MCF 10A (cell line): ENCODE measurements around the gene LRFN4. TPM values are rescaled to one million over a fixed set of nuclear protein-coding genes. Genes with fewer than 3 reads are reported as not detected.

ENCODE experiments used
- BruUV-seq: library from RNA; stranded (reverse); fragments of 400-500 nt; replicated peaks from 2 replicates; lab custom pipeline; 2021; lab: Mats Ljungman, UMichigan
- CTCF ChIA-PET: fragments of 300-600 bp; sonication (Branson Sonifier 250); formaldehyde crosslinking; extraction: SDS; loops from one replicate; lab custom pipeline; 2021; ENCODE audit warnings: antibody characterized with exemption, inconsistent platforms; lab: Yijun Ruan, JAX
- POLR2A ChIA-PET: fragments of 300-600, 350-650 bp; sonication (Branson Sonifier 250); formaldehyde crosslinking; extraction: SDS; loops from one replicate; lab custom pipeline; 2020; ENCODE audit warnings: antibody characterized with exemption, inconsistent platforms; lab: Yijun Ruan, JAX
- DNase-seq: peaks from one replicate; pipeline ENCODE4 v3.0.0-alpha.2; 2018; ENCODE audit not compliant: unreplicated experiment
- H3K27ac Mint-ChIP-seq: one replicate; pipeline ENCODE4 v1.8.0; 2022; ENCODE audit warnings: mild to moderate bottlenecking, low read depth, mixed read lengths; ENCODE audit not compliant: unreplicated experiment
- H3K27me3 Mint-ChIP-seq: one replicate; pipeline ENCODE4 v1.8.0; 2022; ENCODE audit warnings: mixed read lengths; ENCODE audit not compliant: insufficient read depth, unreplicated experiment
- H3K36me3 Mint-ChIP-seq: one replicate; pipeline ENCODE4 v1.8.0; 2022; ENCODE audit warnings: mild to moderate bottlenecking, moderate library complexity, mixed read lengths; ENCODE audit not compliant: insufficient read depth, unreplicated experiment
- H3K4me1 Mint-ChIP-seq: one replicate; pipeline ENCODE4 v1.8.0; 2022; ENCODE audit warnings: mixed read lengths; ENCODE audit not compliant: insufficient read depth, unreplicated experiment
- H3K4me3 Mint-ChIP-seq: one replicate; pipeline ENCODE4 v1.8.0; 2022; ENCODE audit warnings: mild to moderate bottlenecking, moderate library complexity, mixed read lengths; ENCODE audit not compliant: unreplicated experiment
- H3K9me3 Mint-ChIP-seq: one replicate; pipeline ENCODE4 v1.8.0; 2022; ENCODE audit warnings: mixed read lengths; ENCODE audit not compliant: unreplicated experiment
- intact Hi-C: fragments of 100-400 bp; cut with micrococcal nuclease; formaldehyde crosslinking; loops from 2 replicates; pipeline ENCODE4 v1.14.1; 2022
- total RNA-seq: library from RNA; stranded (reverse); gene quantifications from 2 replicates; pipeline ENCODE4 v1.2.3, GENCODE V29; 2022
- TF ChIP-seq, protein P1 (sequence below): fragments of 200-600 bp; IDR thresholded peaks from one replicate; pipeline ENCODE4 v1.8.0; 2022; ENCODE audit warnings: antibody characterized with exemption, mild to moderate bottlenecking; ENCODE audit not compliant: unreplicated experiment

Gene LRFN4
- total RNA-seq, 1 experiment from 2014 or later = 30.4 TPM

DNA sequence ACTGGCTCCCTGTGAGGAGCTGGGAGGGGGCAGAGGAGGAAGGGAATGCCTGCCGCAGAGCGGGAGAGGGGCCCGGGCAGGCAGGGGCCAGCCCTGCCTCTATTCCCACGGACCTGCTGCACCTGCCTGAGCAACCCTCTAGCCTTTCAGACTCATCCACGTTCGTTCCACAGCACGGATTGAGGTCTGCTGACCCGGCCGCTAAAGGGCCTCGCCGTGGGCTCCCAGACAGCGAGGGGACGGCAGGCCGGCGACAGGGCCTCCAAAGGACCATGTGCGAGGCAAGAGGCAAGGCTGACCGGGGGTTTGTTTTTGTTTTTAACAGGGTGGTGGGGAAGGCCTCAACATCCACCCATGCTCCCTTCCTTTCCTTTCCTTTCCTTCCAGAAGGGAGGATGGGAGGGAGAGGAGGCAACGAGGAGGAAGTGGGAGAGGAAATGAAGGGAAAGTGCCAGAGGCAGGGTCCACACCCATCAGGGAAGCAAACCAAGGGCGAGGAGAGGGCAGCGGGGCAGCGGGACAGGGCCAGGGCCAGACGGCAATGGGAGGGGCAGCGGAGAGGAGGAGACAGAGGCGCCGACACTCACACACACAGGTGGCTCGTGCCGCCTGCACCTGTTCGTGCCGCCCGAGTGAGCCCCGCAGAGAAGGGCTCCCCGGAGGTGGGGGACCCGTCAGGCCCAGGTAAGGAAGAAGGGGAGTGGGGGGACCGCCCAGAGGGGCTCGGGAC lies 7.5 kb downstream of the LRFN4 start:
- Mint-ChIP-seq H3K4me3 (no peak overlapping the region), H3K4me1 (no peaks in the 10 kb centered on the region), H3K27me3 (no peaks in the 10 kb centered on the region), H3K9me3 (no peaks in the 10 kb centered on the region), H3K27ac (no peak overlapping the region), H3K36me3 (peaks cover 49% of the 10 kb centered on the region)
- intact Hi-C loops = no loop called here
- ChIA-PET CTCF (interaction anchor here (0.6 kb wide), 1 partner anchor 218 kb away, joined by 3 read pairs; no protein-coding TSS in a partner anchor), POLR2A (interaction anchor here (0.8 kb wide), 1 partner anchor 11 kb away, joined by 3 read pairs; no protein-coding TSS in a partner anchor)
- no TSS peak for BruUV-seq
- TF ChIP-seq, protein P1, sequence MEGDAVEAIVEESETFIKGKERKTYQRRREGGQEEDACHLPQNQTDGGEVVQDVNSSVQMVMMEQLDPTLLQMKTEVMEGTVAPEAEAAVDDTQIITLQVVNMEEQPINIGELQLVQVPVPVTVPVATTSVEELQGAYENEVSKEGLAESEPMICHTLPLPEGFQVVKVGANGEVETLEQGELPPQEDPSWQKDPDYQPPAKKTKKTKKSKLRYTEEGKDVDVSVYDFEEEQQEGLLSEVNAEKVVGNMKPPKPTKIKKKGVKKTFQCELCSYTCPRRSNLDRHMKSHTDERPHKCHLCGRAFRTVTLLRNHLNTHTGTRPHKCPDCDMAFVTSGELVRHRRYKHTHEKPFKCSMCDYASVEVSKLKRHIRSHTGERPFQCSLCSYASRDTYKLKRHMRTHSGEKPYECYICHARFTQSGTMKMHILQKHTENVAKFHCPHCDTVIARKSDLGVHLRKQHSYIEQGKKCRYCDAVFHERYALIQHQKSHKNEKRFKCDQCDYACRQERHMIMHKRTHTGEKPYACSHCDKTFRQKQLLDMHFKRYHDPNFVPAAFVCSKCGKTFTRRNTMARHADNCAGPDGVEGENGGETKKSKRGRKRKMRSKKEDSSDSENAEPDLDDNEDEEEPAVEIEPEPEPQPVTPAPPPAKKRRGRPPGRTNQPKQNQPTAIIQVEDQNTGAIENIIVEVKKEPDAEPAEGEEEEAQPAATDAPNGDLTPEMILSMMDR = no peak
- no peak for DNase-seq

DNA sequence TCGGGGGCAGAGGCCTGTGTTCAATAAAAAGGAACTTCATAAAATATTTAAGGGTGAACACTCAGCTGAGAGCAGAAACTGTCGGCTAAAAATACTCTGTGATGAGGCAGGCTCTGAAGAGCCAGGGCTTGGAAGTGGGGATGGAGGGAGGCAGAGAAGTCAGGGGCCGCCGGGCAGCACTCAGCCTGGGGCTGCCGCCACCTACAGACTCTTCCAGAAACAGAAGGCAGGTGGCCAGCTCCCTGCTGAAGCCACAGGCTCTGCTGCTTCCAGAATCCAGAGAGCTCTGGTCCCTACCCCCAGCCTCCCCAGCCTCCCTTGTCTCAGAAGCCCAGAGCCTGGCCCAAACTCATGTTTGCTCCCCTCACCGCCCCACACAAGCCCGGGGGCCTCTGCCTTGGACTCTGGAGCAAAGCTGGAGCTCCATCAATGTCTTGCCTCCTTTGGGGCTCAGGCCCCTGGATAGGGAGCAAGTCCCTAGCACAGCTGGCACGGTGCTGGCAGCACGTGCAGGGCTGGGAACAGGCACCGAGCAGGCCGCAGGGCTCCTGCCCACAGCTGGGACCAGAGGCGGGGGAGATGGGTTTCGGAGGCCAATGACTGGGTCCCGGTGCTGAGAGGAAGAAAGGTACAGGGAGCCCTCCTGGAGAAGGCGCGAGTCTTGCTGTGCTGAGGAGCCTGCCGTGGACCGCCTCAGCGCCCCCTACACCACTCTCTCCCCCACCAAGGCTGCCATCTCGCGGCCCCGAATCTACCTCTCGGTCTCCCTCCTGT lies 8.2 kb downstream of the LRFN4 start:
- peaks cover 48% of the 10 kb centered on the region for H3K36me3 Mint-ChIP-seq
- intact Hi-C loops = no loop called here
- DNase-seq = no peak
- BruUV-seq = no TSS peak
- H3K27ac Mint-ChIP-seq = no peak overlapping the region
- TF ChIP-seq, protein P1 = no peak
- CTCF ChIA-PET = interaction anchor here (0.6 to 1.0 kb wide), 2 partner anchors 16 to 217 kb away, joined by 3 read pairs; no protein-coding TSS in a partner anchor
- H3K27me3 Mint-ChIP-seq = no peaks in the 10 kb centered on the region
- no peaks in the 10 kb centered on the region for H3K4me1 Mint-ChIP-seq
- POLR2A ChIA-PET = interaction anchor here (0.8 to 1.0 kb wide), 2 partner anchors 10 to 112 kb away, joined by 3 to 4 read pairs; no protein-coding TSS in a partner anchor
- no peak overlapping the region for H3K4me3 Mint-ChIP-seq
- H3K9me3 Mint-ChIP-seq = no peaks in the 10 kb centered on the region

DNA sequence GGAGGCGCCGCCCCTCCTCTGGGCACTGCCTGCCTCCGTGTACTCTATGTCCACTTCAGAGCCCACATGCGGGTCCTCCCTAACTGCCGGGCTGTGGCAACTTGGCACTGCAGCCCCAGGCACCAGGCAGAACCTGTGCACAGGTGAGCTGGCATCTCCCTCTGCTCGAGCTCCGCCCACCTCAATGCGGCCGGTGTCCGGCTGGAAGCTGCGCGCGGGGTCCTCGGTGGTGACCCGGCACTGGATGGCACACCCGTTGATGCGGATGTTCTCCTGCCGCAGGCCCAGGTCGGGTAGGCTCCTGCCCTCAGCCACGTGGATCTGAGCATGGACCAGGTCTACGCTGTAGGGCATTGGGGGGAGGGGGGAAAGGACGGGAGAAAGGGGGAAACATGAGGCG lies 9.1 kb downstream of the LRFN4 start:
- no peak overlapping the region for H3K27ac Mint-ChIP-seq
- no TSS peak for BruUV-seq
- H3K27me3 Mint-ChIP-seq = no peaks in the 10 kb centered on the region
- no peak for DNase-seq
- TF ChIP-seq, protein P1 = no peak
- no peak overlapping the region for H3K4me3 Mint-ChIP-seq
- ChIA-PET CTCF (interaction anchor here (1.0 kb wide), 1 partner anchor 16 kb away, joined by 3 read pairs; no protein-coding TSS in a partner anchor), POLR2A (interaction anchor here (1.0 kb wide), 1 partner anchor 111 kb away, joined by 4 read pairs; no protein-coding TSS in a partner anchor)
- no peaks in the 10 kb centered on the region for H3K9me3 Mint-ChIP-seq
- no peaks in the 10 kb centered on the region for H3K4me1 Mint-ChIP-seq
- peaks cover 41% of the 10 kb centered on the region for H3K36me3 Mint-ChIP-seq
- intact Hi-C loops = no loop called here
